ENCODE results near the gene ELP4. TPM values are rescaled to one million over a fixed set of nuclear protein-coding genes. Genes with fewer than 3 reads are reported as not detected.

Gene ELP4
- polyA plus RNA-seq, 2 of the 4 experiments (the other 2 are of a cell fraction) = 16.9 to 26.0 TPM

DNA sequence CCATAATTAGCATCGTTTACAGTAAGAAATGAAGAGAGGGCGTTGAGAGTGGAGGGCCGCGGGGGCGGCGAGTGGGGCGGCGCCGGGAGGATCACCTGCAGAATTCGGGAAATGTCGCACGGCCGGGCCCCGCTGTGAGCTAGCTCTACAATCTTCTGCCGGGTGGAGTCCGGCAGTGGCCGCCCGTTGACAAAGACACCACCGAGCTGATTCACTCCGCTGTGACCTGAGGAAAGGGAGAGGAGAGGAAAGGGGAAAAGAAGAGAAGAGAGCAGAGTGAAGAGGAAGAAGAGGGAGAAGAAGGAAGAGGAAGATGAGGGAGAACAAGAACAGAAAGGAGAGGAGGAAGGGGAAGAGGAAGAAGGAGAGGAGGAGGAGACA is 293.0 kb downstream of the ELP4 start:
- H3K9me3 ChIP-seq = no peaks in the 10 kb centered on the region
- H3K4me1 ChIP-seq = no peaks in the 10 kb centered on the region
- no peak for ATAC-seq
- no peak overlapping the region for H3K27ac ChIP-seq
- 84% methylated on average over 19 of the region's 20 CpGs for WGBS (ENCODE audit: missing lambda C conversion rate)
- DNase-seq (ENCODE audit: low read depth in 1 of 2, low spot score in 1 of 2) = no peak
- POLR2A ChIA-PET = no interaction called here
- no peak overlapping the region for H3K4me3 ChIP-seq
- CTCF ChIA-PET = no interaction called here
- no peak overlapping the region for H3K4me2 ChIP-seq
- no peak for FAIRE-seq
- TF ChIP-seq, protein P1, sequence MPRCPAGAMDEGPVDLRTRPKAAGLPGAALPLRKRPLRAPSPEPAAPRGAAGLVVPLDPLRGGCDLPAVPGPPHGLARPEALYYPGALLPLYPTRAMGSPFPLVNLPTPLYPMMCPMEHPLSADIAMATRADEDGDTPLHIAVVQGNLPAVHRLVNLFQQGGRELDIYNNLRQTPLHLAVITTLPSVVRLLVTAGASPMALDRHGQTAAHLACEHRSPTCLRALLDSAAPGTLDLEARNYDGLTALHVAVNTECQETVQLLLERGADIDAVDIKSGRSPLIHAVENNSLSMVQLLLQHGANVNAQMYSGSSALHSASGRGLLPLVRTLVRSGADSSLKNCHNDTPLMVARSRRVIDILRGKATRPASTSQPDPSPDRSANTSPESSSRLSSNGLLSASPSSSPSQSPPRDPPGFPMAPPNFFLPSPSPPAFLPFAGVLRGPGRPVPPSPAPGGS (IDR thresholded peaks at IDR 0.05) = no peak
- TF ChIP-seq NPAS2 (CRISPR knock-in tag; IDR thresholded peaks at IDR 0.05; ENCODE audit: borderline replicate concordance) (no peak), NR3C1 (IDR thresholded peaks at IDR 0.05) (no peak), HOXB5 (CRISPR knock-in tag; IDR thresholded peaks at IDR 0.05) (no peak), HEYL (CRISPR knock-in tag; IDR thresholded peaks at IDR 0.05) (no peak), ESRRA (IDR thresholded peaks at IDR 0.05; ENCODE audit: borderline replicate concordance, low read length) (no peak), HDAC2 (IDR thresholded peaks at IDR 0.05) (no peak), ZC3H11A (IDR thresholded peaks at IDR 0.05) (no peak), EHMT2 (IDR thresholded peaks at IDR 0.05; ENCODE audit: low read depth) (no peak), TP53 (CRISPR knock-in tag; IDR thresholded peaks at IDR 0.05) (no peak)
- TF ChIP-seq, protein P2, sequence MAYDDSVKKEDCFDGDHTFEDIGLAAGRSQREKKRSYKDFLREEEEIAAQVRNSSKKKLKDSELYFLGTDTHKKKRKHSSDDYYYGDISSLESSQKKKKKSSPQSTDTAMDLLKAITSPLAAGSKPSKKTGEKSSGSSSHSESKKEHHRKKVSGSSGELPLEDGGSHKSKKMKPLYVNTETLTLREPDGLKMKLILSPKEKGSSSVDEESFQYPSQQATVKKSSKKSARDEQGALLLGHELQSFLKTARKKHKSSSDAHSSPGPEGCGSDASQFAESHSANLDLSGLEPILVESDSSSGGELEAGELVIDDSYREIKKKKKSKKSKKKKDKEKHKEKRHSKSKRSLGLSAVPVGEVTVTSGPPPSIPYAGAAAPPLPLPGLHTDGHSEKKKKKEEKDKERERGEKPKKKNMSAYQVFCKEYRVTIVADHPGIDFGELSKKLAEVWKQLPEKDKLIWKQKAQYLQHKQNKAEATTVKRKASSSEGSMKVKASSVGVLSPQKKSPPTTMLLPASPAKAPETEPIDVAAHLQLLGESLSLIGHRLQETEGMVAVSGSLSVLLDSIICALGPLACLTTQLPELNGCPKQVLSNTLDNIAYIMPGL (CRISPR knock-in tag; IDR thresholded peaks at IDR 0.05; ENCODE audit: borderline replicate concordance) = no peak
- TF ChIP-seq, protein P3, sequence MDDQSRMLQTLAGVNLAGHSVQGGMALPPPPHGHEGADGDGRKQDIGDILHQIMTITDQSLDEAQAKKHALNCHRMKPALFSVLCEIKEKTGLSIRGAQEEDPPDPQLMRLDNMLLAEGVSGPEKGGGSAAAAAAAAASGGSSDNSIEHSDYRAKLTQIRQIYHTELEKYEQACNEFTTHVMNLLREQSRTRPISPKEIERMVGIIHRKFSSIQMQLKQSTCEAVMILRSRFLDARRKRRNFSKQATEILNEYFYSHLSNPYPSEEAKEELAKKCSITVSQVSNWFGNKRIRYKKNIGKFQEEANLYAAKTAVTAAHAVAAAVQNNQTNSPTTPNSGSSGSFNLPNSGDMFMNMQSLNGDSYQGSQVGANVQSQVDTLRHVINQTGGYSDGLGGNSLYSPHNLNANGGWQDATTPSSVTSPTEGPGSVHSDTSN (IDR thresholded peaks at IDR 0.05) = no peak
- TF ChIP-seq, protein P4, sequence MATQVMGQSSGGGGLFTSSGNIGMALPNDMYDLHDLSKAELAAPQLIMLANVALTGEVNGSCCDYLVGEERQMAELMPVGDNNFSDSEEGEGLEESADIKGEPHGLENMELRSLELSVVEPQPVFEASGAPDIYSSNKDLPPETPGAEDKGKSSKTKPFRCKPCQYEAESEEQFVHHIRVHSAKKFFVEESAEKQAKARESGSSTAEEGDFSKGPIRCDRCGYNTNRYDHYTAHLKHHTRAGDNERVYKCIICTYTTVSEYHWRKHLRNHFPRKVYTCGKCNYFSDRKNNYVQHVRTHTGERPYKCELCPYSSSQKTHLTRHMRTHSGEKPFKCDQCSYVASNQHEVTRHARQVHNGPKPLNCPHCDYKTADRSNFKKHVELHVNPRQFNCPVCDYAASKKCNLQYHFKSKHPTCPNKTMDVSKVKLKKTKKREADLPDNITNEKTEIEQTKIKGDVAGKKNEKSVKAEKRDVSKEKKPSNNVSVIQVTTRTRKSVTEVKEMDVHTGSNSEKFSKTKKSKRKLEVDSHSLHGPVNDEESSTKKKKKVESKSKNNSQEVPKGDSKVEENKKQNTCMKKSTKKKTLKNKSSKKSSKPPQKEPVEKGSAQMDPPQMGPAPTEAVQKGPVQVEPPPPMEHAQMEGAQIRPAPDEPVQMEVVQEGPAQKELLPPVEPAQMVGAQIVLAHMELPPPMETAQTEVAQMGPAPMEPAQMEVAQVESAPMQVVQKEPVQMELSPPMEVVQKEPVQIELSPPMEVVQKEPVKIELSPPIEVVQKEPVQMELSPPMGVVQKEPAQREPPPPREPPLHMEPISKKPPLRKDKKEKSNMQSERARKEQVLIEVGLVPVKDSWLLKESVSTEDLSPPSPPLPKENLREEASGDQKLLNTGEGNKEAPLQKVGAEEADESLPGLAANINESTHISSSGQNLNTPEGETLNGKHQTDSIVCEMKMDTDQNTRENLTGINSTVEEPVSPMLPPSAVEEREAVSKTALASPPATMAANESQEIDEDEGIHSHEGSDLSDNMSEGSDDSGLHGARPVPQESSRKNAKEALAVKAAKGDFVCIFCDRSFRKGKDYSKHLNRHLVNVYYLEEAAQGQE (IDR thresholded peaks at IDR 0.05) = no peak

DNA sequence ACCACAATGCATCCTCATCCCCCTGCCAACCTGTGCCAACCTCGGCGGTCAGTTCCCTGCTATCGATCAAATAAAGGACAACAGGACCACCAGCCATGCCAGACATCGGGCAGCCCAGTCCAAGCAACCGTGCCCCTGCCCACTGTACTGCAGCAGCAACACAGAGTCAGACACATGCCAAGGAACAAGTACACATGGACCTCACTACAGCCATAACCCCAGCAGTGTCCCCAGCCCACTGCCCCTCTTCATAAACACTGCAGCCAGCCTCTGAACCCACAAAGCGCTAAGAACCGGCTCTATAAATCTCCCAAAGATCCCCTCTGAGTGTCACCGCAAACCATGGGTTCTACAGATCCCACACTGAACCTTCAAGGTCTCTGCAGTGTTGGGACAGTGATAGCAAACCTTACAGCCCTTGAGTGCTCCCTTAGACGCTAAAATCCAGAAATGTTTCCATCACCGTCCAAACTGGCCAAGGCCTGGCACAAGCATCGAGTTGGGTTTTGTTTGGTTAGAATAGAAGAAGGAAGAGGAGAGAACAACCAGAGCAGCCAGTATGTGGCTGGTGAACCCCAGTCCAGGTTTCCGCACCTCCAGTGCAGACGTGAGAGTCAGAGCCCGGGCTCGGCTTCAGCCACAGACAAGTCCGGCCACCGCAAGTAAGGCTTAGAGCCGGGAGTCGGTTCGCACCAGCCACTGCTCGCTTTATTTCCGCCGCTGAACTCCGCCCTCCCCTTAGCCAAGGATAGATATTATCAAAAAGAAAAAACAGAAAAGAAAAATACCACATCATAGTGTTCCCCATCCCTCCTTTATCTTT is 293.6 kb downstream of the ELP4 start:
- ChIA-PET CTCF (interaction anchor here (1.0 kb wide), 1 partner anchor 67 kb away, joined by 3 read pairs; no protein-coding TSS in a partner anchor), POLR2A (no interaction called here)
- no peaks in the 10 kb centered on the region for H3K9me3 ChIP-seq
- 75% methylated on average over 24 of the region's 24 CpGs for WGBS (ENCODE audit: missing lambda C conversion rate)
- FAIRE-seq = no peak
- DNase-seq (ENCODE audit: low read depth in 1 of 2, low spot score in 1 of 2) = no peak
- no peak overlapping the region for H3K4me2 ChIP-seq
- H3K27ac ChIP-seq = no peak overlapping the region
- no peaks in the 10 kb centered on the region for H3K4me1 ChIP-seq
- TF ChIP-seq CBX2 (IDR thresholded peaks at IDR 0.05; ENCODE audit: borderline replicate concordance, low read depth) = no peak
- TF ChIP-seq JUNB (IDR thresholded peaks at IDR 0.05) = no peak
- TF ChIP-seq, protein P5, sequence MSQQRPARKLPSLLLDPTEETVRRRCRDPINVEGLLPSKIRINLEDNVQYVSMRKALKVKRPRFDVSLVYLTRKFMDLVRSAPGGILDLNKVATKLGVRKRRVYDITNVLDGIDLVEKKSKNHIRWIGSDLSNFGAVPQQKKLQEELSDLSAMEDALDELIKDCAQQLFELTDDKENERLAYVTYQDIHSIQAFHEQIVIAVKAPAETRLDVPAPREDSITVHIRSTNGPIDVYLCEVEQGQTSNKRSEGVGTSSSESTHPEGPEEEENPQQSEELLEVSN (IDR thresholded peaks at IDR 0.05; ENCODE audit: borderline replicate concordance, low read depth) = no peak
- TF ChIP-seq CHD4 (IDR thresholded peaks at IDR 0.05; ENCODE audit: borderline replicate concordance) = no peak
- no peak for TF ChIP-seq RCOR1 (IDR thresholded peaks at IDR 0.05; ENCODE audit: low read depth, low read length)
- TF ChIP-seq TFCP2L1 (CRISPR knock-in tag; IDR thresholded peaks at IDR 0.05) = no peak
- no peak for TF ChIP-seq JUN (IDR thresholded peaks at IDR 0.05)
- TF ChIP-seq EHMT2 (IDR thresholded peaks at IDR 0.05; ENCODE audit: low read depth) = no peak
- TF ChIP-seq POLR2AphosphoS2 (conservative IDR thresholded peaks at IDR 0.05; ENCODE audit: low read length) = no peak
- no peak overlapping the region for H3K4me3 ChIP-seq
- peak in 1 of 2 experiments; percentile 38; a peak in 2 of 6 replicates for ATAC-seq

All from A549 (cell line).